ENCODE measurements around the gene ZP1. TPM values are rescaled to one million over a fixed set of nuclear protein-coding genes. Genes with fewer than 3 reads are reported as not detected.

Gene ZP1
- polyA plus RNA-seq, 1 donor: 0.07 TPM

DNA sequence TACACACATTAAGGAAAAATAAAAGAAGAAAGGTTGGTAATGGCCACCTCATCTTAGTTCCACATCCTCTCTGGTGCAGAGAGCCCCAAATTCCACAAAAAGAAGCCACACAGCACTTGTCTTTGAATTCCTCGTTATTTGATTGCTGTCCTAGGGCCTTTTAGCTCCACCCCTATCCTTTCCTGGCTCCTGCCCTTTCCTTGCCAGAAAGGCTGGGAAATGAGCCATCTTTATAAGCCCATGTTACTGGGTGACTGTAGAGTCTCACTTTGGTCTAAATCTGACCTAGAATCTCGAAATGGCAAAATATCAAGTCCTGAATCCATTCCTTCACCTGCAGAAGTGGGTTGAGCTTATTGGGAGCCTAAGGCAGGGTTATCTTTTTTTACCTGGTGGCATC is 52.6 kb downstream of the ZP1 start:
- Histone ChIP-seq H3K27me3 (ENCODE audit: control insufficient read depth, insufficient read depth, low read length) (peaks cover 4% of the 10 kb centered on the region), H3K4me1 (ENCODE audit: control insufficient read depth, insufficient read depth, low read length) (peaks cover 17% of the 10 kb centered on the region), H3K27ac (ENCODE audit: low read length) (no peak overlapping the region), H3K4me3 (ENCODE audit: low read length) (no peak overlapping the region), H3K9me3 (ENCODE audit: control insufficient read depth, low read depth, low read length) (no peaks in the 10 kb centered on the region), H3K36me3 (ENCODE audit: control insufficient read depth, insufficient read depth, low read length) (peaks cover 35% of the 10 kb centered on the region)
- 80% methylated on average over 1 of the region's 2 CpGs for WGBS (ENCODE audit: insufficient coverage, low lambda C conversion rate)
- DNase-seq: no peak

DNA sequence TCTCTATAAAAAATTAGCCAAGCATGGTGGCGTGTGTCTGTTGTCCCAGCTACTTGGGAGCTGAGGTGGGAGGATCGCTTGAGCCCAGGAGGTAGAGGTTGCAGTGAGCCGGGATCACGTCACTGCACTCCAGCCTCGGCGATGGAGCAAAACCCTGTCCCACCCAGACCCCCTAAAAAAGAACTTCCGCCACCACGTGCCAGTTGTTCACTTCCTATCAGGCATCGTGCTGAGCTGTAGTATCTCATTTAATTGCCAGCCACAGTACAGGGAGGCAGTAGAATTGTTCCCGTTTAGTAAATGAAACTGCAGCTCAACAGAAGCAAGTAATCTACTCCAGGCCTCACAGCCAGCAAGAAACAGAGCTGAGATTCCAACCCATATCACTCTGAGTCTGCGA is 53.9 kb downstream of the ZP1 start:
- DNase-seq: no peak
- Histone ChIP-seq H3K27me3 (ENCODE audit: control insufficient read depth, insufficient read depth, low read length) (peaks cover 9% of the 10 kb centered on the region), H3K4me3 (ENCODE audit: low read length) (no peak overlapping the region), H3K27ac (ENCODE audit: low read length) (no peak overlapping the region), H3K9me3 (ENCODE audit: control insufficient read depth, low read depth, low read length) (no peaks in the 10 kb centered on the region), H3K36me3 (ENCODE audit: control insufficient read depth, insufficient read depth, low read length) (peaks cover 35% of the 10 kb centered on the region), H3K4me1 (ENCODE audit: control insufficient read depth, insufficient read depth, low read length) (peaks cover 11% of the 10 kb centered on the region)
- WGBS (ENCODE audit: insufficient coverage, low lambda C conversion rate): no CpG with 5 or more reads among the region's 11 CpGs

DNA sequence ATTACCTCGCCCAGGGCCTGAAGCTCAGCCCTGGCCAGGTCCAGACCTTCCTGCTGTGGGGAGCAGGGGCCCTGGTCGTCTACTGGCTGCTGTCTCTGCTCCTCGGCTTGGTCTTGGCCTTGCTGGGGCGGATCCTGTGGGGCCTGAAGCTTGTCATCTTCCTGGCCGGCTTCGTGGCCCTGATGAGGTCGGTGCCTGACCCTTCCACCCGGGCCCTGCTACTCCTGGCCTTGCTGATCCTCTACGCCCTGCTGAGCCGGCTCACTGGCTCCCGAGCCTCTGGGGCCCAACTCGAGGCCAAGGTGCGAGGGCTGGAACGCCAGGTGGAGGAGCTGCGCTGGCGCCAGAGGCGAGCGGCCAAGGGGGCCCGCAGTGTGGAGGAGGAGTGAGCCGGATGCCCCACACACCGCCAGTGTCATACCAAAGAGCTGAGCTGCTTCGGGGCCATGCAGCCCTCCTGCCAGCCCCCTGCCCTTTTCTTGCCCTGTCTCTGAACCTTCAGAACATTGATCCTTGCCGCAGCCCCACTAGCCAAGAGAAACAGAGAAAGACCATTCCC is 54.5 kb downstream of the ZP1 start:
- no CpG with 5 or more reads among the region's 23 CpGs for WGBS (ENCODE audit: insufficient coverage, low lambda C conversion rate)
- Histone ChIP-seq H3K27ac (ENCODE audit: low read length) (no peak overlapping the region), H3K36me3 (ENCODE audit: control insufficient read depth, insufficient read depth, low read length) (peaks cover 32% of the 10 kb centered on the region), H3K4me1 (ENCODE audit: control insufficient read depth, insufficient read depth, low read length) (peaks cover 11% of the 10 kb centered on the region), H3K27me3 (ENCODE audit: control insufficient read depth, insufficient read depth, low read length) (peaks cover 9% of the 10 kb centered on the region), H3K9me3 (ENCODE audit: control insufficient read depth, low read depth, low read length) (no peaks in the 10 kb centered on the region), H3K4me3 (ENCODE audit: low read length) (no peak overlapping the region)
- DNase-seq: no peak

DNA sequence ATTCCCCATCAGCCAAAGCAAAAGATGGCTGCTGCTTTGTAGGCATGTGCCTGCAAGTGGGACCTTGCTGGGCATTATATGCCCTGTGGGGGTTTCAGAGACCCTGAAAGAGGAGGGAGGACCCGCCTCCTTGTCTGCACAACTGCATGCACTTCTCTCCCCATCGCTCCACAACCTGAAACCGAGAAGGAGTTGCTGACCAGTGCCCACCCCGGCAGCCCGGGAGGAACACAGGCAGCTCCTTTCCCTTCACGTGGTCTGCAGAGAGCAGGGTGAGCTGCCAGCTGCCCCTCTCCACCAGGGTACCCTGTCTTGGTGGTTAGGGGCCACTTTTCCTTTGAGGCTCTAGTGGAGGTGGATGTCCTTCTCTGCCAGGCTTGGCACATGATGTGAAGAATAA is 55.6 kb downstream of the ZP1 start:
- Histone ChIP-seq H3K4me3 (ENCODE audit: low read length) (no peak overlapping the region), H3K27ac (ENCODE audit: low read length) (no peak overlapping the region), H3K9me3 (ENCODE audit: control insufficient read depth, low read depth, low read length) (no peaks in the 10 kb centered on the region), H3K36me3 (ENCODE audit: control insufficient read depth, insufficient read depth, low read length) (peaks cover 32% of the 10 kb centered on the region), H3K4me1 (ENCODE audit: control insufficient read depth, insufficient read depth, low read length) (peaks cover 11% of the 10 kb centered on the region), H3K27me3 (ENCODE audit: control insufficient read depth, insufficient read depth, low read length) (peaks cover 9% of the 10 kb centered on the region)
- no peak for DNase-seq
- WGBS (ENCODE audit: insufficient coverage, low lambda C conversion rate): no CpG with 5 or more reads among the region's 6 CpGs

DNA sequence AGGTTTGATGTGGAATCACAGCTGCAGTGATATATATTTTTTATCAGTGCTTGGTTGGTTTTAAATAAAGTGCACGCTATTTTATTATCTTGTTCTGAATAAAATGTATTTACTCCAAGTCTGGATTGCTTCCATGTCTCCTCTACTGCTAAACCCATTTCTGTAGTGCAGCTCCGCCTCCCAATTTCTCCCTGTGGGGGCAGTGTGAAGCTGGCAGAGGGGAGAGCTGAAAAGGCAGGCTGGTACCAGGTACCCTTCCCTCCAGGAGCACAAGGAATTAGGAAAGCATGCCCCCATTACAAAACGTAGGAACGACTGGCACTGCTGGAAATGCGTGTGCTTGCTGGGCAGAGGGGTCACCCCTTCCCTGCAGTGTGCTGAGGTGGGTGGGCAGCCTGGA is 56.0 kb downstream of the ZP1 start:
- Histone ChIP-seq H3K36me3 (ENCODE audit: control insufficient read depth, insufficient read depth, low read length) (peaks cover 32% of the 10 kb centered on the region), H3K4me1 (ENCODE audit: control insufficient read depth, insufficient read depth, low read length) (peaks cover 11% of the 10 kb centered on the region), H3K27me3 (ENCODE audit: control insufficient read depth, insufficient read depth, low read length) (peaks cover 9% of the 10 kb centered on the region), H3K4me3 (ENCODE audit: low read length) (no peak overlapping the region), H3K9me3 (ENCODE audit: control insufficient read depth, low read depth, low read length) (no peaks in the 10 kb centered on the region), H3K27ac (ENCODE audit: low read length) (no peak overlapping the region)
- no peak for DNase-seq
- WGBS (ENCODE audit: insufficient coverage, low lambda C conversion rate): 100% methylated on average over 1 of the region's 5 CpGs

DNA sequence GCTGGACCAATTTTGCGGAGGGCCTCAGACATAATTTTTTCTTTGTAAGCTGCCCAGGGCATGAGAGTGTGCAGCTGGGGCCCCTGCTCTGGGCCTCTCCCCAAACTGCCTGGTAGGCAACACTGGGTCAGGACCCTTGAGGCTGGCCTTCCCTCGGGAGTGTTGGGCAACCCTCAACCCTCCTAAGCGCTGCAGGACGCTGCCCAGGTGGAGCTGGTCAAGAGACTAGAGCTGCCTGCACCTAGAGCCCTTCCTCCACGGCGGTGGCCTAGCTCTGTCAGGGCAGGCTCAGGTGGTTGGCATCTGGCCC is 56.4 kb downstream of the ZP1 start:
- peaks cover 11% of the 10 kb centered on the region for H3K4me1 ChIP-seq (ENCODE audit: control insufficient read depth, insufficient read depth, low read length)
- no CpG with 5 or more reads among the region's 6 CpGs for WGBS (ENCODE audit: insufficient coverage, low lambda C conversion rate)
- peaks cover 35% of the 10 kb centered on the region for H3K36me3 ChIP-seq (ENCODE audit: control insufficient read depth, insufficient read depth, low read length)
- no peaks in the 10 kb centered on the region for H3K9me3 ChIP-seq (ENCODE audit: control insufficient read depth, low read depth, low read length)
- H3K27ac ChIP-seq (ENCODE audit: low read length): no peak overlapping the region
- peaks cover 9% of the 10 kb centered on the region for H3K27me3 ChIP-seq (ENCODE audit: control insufficient read depth, insufficient read depth, low read length)
- no peak for DNase-seq
- H3K4me3 ChIP-seq (ENCODE audit: low read length): peak overlapping the region; percentile 18

DNA sequence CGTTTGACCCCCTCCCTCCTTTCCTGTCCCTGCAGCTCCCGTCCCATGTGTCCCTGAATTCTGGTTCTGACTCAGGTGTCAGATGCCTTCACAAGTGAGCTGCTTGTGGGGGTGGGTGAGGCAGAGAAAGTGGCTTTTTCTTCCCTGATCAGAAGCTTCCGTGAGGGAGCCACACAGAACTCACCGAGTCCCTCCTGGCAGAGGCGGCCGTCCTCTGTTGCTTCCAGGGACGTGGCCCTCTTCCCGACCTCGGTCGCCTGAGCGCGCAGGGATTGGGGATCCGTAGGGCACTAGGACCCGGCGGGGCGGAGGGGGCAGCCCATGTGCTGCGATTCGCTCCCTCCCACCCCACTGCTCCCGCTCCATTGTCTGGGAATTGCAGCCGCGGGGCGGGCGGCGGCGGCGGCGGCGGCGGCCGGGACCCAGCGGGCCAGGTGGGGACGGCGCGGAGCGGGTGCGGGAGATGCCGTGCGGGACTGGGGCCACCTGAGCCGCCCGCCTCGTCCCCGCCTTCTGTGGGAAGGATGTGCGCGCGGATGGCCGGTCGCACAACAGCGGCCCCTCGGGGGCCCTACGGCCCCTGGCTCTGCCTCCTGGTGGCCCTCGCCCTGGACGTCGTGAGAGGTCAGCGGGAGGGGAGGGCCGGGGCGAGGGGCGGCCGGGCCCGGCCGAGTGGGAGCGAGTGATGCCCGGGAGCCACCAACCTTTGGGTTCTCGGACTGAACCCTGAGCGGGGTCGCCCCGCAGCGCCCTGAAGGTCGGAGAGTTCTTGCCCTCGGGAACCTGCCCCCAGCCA is 57.0 kb downstream of the ZP1 start, which contains the start of gene TMEM132A:
Gene TMEM132A (plus strand): TSS at position 351 of the 796 bp plus-strand sequence. CDS start 174 bp downstream, at position 525.
- no peak within 1 kb of the TSS for H3K27ac ChIP-seq (ENCODE audit: low read length)
- peak within 1 kb of the TSS; percentile 55 for H3K4me3 ChIP-seq (ENCODE audit: low read length)
- peaks cover 36% of the 10 kb centered on the region for H3K36me3 ChIP-seq (ENCODE audit: control insufficient read depth, insufficient read depth, low read length)
- peaks cover 9% of the 10 kb centered on the region for H3K27me3 ChIP-seq (ENCODE audit: control insufficient read depth, insufficient read depth, low read length)
- no peaks in the 10 kb centered on the region for H3K9me3 ChIP-seq (ENCODE audit: control insufficient read depth, low read depth, low read length)
- peak in 1 of 2 donors; percentile 80 for DNase-seq
- no CpG with 5 or more reads among the region's 69 CpGs for WGBS (ENCODE audit: insufficient coverage, low lambda C conversion rate)
- peaks cover 14% of the 10 kb centered on the region for H3K4me1 ChIP-seq (ENCODE audit: control insufficient read depth, insufficient read depth, low read length)

Other genes starting within 250 kb of the ZP1 start
- 112 TPM for gene MS4A8, start 167.9 kb upstream of the ZP1 start, polyA plus RNA-seq
- 0.30 TPM for gene MS4A18, start 142.8 kb upstream of the ZP1 start, polyA plus RNA-seq
- 0.04 TPM for gene MS4A15, start 110.7 kb upstream of the ZP1 start, polyA plus RNA-seq
- 0.48 TPM for gene MS4A10, start 82.2 kb upstream of the ZP1 start, polyA plus RNA-seq
- gene CCDC86, start 25.4 kb upstream of the ZP1 start, polyA plus RNA-seq: 21.6 TPM
- gene PTGDR2, start 11.6 kb upstream of the ZP1 start, polyA plus RNA-seq: 5.0 TPM
- 92.6 TPM for gene PRPF19, start 39.0 kb downstream of the ZP1 start, polyA plus RNA-seq
- gene TMEM109, start 46.6 kb downstream of the ZP1 start, polyA plus RNA-seq: 42.2 TPM
- gene TMEM132A, start 56.9 kb downstream of the ZP1 start, polyA plus RNA-seq: 19.6 TPM
- 19.8 TPM for gene SLC15A3, start 84.6 kb downstream of the ZP1 start, polyA plus RNA-seq
- 1.3 TPM for gene CD6, start 104.1 kb downstream of the ZP1 start, polyA plus RNA-seq
- 0.82 TPM for gene CD5, start 234.9 kb downstream of the ZP1 start, polyA plus RNA-seq

All from large intestine (tissue), 3 donors.